ENCODE data around the gene CHCHD10. TPM values are rescaled to one million over a fixed set of nuclear protein-coding genes. Genes with fewer than 3 reads are reported as not detected.

Gene CHCHD10
- total and polyA plus RNA-seq, 4 donors = 16.6 to 174 (median 82.5) TPM

DNA sequence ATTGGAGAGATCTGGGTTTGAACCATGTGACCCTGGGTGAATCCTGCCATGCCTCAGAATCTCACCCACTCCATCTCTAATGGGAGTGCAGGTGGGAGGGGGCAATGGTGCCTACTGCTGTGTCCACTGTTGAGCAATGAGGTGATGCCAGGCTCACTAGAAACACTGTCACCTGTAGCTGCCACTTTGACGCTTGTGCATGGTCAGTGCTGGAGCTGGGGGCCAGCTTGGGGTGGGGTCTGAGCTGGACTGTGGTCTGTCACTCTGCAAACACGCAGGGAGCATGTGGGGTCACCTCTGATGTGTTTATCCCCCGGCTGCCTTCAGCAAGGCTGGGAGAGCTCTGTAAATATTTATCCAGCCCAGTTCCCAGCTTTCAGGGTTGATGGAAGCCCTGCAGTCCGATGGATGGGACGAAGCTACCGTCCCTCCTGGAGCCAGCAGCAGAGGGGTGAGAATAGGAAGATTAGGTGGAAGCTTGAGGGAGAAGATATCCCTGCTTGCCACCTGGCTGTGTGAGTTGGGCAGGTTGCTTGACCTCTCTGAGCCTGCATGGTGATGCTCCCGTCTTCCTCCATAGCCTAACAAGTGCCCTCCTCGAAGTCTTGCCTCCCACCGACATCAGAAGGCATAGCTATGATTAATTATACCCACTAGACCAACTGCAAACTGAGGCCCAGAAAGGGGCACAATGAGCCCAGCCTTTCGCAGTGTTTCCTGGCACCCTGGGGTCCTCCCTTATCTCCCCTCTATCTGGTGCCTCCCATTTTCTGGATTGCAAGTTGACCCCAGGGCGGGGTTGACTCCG is 6.5 kb upstream of the CHCHD10 start:
- H3K9ac ChIP-seq (ENCODE audit: insufficient read depth in 1 of 2, low read length in 2 of 2) = peak overlapping the region in 1 of 2 donors; percentile 13
- no peak overlapping the region for H3K27ac ChIP-seq (ENCODE audit: low read depth in 1 of 2, low read length in 1 of 2)
- H3K36me3 ChIP-seq (ENCODE audit: control insufficient read depth in 4 of 4, insufficient read depth in 4 of 4, low read length in 4 of 4) = no peaks in the 10 kb centered on the region
- ATAC-seq (ENCODE audit: insufficient read depth, low FRiP score) (no peak), DNase-seq (no peak)
- H3K9me3 ChIP-seq (ENCODE audit: control insufficient read depth in 4 of 4, insufficient read depth in 3 of 4, low read length in 3 of 4) = no peaks in the 10 kb centered on the region
- peaks cover 0 to 27% (median 14%) of the 10 kb centered on the region in 5 donors for H3K4me1 ChIP-seq (ENCODE audit: control insufficient read depth in 5 of 5, insufficient read depth in 5 of 5, low read length in 5 of 5)
- 72 to 79% methylated on average over 12 of the region's 12 CpGs for WGBS, 2 donors
- no peak overlapping the region for H3K4me3 ChIP-seq
- no peaks in the 10 kb centered on the region for H3K27me3 ChIP-seq (ENCODE audit: control insufficient read depth in 3 of 3, insufficient read depth in 3 of 3, low read length in 2 of 3)
- TF ChIP-seq, protein P1, sequence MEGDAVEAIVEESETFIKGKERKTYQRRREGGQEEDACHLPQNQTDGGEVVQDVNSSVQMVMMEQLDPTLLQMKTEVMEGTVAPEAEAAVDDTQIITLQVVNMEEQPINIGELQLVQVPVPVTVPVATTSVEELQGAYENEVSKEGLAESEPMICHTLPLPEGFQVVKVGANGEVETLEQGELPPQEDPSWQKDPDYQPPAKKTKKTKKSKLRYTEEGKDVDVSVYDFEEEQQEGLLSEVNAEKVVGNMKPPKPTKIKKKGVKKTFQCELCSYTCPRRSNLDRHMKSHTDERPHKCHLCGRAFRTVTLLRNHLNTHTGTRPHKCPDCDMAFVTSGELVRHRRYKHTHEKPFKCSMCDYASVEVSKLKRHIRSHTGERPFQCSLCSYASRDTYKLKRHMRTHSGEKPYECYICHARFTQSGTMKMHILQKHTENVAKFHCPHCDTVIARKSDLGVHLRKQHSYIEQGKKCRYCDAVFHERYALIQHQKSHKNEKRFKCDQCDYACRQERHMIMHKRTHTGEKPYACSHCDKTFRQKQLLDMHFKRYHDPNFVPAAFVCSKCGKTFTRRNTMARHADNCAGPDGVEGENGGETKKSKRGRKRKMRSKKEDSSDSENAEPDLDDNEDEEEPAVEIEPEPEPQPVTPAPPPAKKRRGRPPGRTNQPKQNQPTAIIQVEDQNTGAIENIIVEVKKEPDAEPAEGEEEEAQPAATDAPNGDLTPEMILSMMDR (IDR thresholded peaks at IDR 0.05; ENCODE audit: control extremely low read depth, extremely low read depth) = no peak

DNA sequence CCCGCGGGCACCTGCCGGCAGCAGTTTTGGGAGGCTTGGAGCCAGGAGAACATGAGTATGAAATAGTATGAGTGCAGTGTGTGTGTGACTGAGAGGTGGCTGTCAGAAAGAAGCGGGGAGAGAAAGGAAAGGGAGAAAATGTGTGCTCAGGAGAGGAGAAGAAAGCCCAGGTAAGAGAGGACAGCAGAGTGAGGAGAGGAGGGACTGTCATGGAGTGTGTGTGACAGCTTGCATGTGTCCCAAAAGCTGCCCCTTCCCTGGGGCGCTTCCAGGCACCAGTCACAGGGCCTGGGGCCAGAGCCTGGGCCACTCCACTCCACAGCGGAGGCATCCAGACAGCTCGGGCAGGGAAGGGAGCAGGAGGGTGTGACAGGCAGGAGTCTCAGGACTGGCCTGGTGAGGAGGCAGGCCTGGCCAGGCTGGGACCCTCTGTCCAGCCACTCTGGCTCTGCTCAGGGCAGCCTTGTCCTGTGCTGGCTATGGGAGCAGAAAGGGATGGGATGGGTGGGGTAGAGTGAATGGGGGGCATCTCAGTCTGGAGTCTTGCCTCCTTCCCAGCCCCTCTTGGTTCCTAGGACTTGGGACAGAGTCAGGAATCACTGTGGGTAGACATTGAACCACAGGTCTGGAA is 5.8 kb upstream of the CHCHD10 start:
- Histone ChIP-seq H3K27me3 (ENCODE audit: control insufficient read depth in 3 of 3, insufficient read depth in 3 of 3, low read length in 2 of 3) (no peaks in the 10 kb centered on the region), H3K36me3 (ENCODE audit: control insufficient read depth in 4 of 4, insufficient read depth in 4 of 4, low read length in 4 of 4) (no peaks in the 10 kb centered on the region), H3K27ac (ENCODE audit: low read depth in 1 of 2, low read length in 1 of 2) (peak overlapping the region in 1 of 2 donors; percentile 77), H3K9me3 (ENCODE audit: control insufficient read depth in 4 of 4, insufficient read depth in 3 of 4, low read length in 3 of 4) (no peaks in the 10 kb centered on the region), H3K4me3 (no peak overlapping the region), H3K9ac (ENCODE audit: insufficient read depth in 1 of 2, low read length in 2 of 2) (no peak overlapping the region), H3K4me1 (ENCODE audit: control insufficient read depth in 5 of 5, insufficient read depth in 5 of 5, low read length in 5 of 5) (peaks cover 0 to 28% (median 14%) of the 10 kb centered on the region in 5 donors)
- WGBS, 2 donors = 73 to 77% methylated on average over 7 of the region's 7 CpGs
- TF ChIP-seq, protein P1 (IDR thresholded peaks at IDR 0.05; ENCODE audit: control extremely low read depth, extremely low read depth) = no peak
- DNase-seq (no peak), ATAC-seq (ENCODE audit: insufficient read depth, low FRiP score) (no peak)

DNA sequence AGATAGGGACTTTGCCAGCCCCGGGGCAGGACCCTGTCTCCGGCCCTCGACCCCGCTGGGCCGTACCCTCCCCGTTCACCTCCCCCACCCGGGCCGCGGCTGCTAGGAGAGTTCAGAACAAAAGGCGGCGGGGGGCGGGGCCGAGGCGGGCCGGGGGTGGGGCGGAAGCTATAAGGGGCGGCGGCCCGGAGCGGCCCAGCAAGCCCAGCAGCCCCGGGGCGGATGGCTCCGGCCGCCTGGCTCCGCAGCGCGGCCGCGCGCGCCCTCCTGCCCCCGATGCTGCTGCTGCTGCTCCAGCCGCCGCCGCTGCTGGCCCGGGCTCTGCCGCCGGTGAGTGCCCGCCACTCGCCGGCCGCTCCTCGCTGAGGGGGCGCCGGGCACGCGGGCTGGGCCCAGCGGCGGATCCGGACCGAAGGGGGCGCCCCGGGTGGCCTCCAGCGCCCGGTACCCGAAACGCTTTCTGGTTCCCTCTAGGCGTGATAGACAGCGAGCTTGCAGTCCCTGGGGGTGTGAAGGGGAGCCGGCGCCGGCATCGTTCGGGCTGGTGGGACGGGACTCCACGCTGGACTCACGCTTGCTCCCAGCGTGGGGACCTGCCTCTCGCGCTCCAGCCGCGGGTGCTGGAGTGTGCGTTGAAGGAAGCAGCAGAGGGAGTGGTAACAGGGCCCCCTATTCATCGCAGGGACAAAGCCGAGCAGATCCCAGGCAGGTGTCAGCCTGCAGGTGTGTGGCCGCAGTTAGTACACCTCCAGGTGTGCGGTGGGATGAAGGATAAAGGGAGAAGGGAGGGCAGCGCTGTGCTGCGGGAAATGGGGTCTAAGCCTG is 5.1 kb upstream of the CHCHD10 start, which contains the start of gene MMP11:
MMP11 (plus strand) TSS at position 201 of the 825 bp plus-strand sequence; CDS start at position 223, 22 bp downstream.
- H3K27ac ChIP-seq (ENCODE audit: low read depth in 1 of 2, low read length in 1 of 2) = peak within 1 kb of the TSS in 1 of 2 donors; percentile 77
- peak within 1 kb of the TSS; percentile 33 for H3K4me3 ChIP-seq
- ATAC-seq (ENCODE audit: insufficient read depth, low FRiP score) (peak; percentile 28), DNase-seq (peak; percentile 58 to 76 (median 75))
- peaks cover 0 to 35% (median 14%) of the 10 kb centered on the region in 5 donors for H3K4me1 ChIP-seq (ENCODE audit: control insufficient read depth in 5 of 5, insufficient read depth in 5 of 5, low read length in 5 of 5)
- H3K36me3 ChIP-seq (ENCODE audit: control insufficient read depth in 4 of 4, insufficient read depth in 4 of 4, low read length in 4 of 4) = no peaks in the 10 kb centered on the region
- TF ChIP-seq, protein P1 (IDR thresholded peaks at IDR 0.05; ENCODE audit: control extremely low read depth, extremely low read depth) = no peak
- H3K9ac ChIP-seq (ENCODE audit: insufficient read depth in 1 of 2, low read length in 2 of 2) = no peak within 1 kb of the TSS
- no peaks in the 10 kb centered on the region for H3K9me3 ChIP-seq (ENCODE audit: control insufficient read depth in 4 of 4, insufficient read depth in 3 of 4, low read length in 3 of 4)
- H3K27me3 ChIP-seq (ENCODE audit: control insufficient read depth in 3 of 3, insufficient read depth in 3 of 3, low read length in 2 of 3) = no peaks in the 10 kb centered on the region
- 5 to 8% methylated on average over 53 to 79 of the region's 79 CpGs for WGBS, 2 donors

All from lung (tissue), 12 donors.